Measurements from ENCODE around the gene KLHL15. TPM values are rescaled to one million over a fixed set of nuclear protein-coding genes. Genes with fewer than 3 reads are reported as not detected.

Gene KLHL15
- total RNA-seq, 1 donor from 2014 or later, result 16.3 TPM

DNA sequence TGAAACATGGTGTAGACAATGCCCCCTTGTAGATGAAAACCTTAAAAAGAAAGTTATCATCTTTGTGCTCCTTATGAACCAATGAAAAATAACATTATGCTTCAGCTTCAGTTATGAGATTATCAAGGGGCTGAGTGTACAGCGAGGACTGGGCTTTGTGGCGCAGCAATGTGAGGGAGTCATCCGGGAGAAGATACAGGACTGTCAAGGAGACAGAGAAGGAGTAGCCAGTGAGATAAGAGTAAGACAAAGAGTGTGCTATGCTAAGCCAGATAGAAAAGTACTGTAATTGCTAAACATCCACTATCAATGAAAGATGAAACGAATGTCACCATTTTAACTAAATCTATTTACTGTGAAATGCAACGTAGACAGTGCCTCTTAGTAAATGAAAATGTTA is 3.6 kb upstream of the KLHL15 start:
- Mint-ChIP-seq H3K36me3 (ENCODE audit: unreplicated experiment) (no peaks in the 10 kb centered on the region), H3K27ac (ENCODE audit: unreplicated experiment) (no peak overlapping the region), H3K27me3 (ENCODE audit: unreplicated experiment) (no peaks in the 10 kb centered on the region), H3K4me1 (ENCODE audit: unreplicated experiment) (peaks cover 8% of the 10 kb centered on the region), H3K4me3 (ENCODE audit: unreplicated experiment) (no peak overlapping the region), H3K9me3 (ENCODE audit: unreplicated experiment) (no peaks in the 10 kb centered on the region)
- no peak for DNase-seq (ENCODE audit: extremely low spot score, unreplicated experiment)
- TF ChIP-seq, protein P1, sequence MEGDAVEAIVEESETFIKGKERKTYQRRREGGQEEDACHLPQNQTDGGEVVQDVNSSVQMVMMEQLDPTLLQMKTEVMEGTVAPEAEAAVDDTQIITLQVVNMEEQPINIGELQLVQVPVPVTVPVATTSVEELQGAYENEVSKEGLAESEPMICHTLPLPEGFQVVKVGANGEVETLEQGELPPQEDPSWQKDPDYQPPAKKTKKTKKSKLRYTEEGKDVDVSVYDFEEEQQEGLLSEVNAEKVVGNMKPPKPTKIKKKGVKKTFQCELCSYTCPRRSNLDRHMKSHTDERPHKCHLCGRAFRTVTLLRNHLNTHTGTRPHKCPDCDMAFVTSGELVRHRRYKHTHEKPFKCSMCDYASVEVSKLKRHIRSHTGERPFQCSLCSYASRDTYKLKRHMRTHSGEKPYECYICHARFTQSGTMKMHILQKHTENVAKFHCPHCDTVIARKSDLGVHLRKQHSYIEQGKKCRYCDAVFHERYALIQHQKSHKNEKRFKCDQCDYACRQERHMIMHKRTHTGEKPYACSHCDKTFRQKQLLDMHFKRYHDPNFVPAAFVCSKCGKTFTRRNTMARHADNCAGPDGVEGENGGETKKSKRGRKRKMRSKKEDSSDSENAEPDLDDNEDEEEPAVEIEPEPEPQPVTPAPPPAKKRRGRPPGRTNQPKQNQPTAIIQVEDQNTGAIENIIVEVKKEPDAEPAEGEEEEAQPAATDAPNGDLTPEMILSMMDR (IDR thresholded peaks at IDR 0.05), result no peak

DNA sequence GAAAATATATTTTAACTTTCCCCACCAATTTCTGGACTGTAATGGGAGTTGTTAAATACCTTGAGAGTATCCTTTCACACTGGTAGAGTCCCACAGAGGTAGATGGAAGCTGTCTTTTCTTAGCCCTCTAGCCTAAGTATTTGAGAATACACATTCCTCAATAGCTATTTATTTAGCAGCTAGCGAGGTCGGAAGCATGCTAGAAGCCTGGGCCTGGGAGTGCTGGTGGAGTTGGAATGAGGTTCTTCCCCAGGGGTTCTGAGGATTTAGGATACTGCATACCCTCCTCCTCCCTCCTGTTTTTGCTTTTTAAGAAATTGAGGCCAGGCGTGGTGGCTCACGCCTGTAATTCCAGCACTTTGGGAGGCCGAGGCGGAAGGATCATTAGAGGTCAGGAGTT is 999 bp upstream of the KLHL15 start:
- Mint-ChIP-seq H3K4me1 (ENCODE audit: unreplicated experiment) (peaks cover 14% of the 10 kb centered on the region), H3K27ac (ENCODE audit: unreplicated experiment) (no peak overlapping the region), H3K36me3 (ENCODE audit: unreplicated experiment) (peaks cover 3% of the 10 kb centered on the region), H3K9me3 (ENCODE audit: unreplicated experiment) (no peaks in the 10 kb centered on the region), H3K4me3 (ENCODE audit: unreplicated experiment) (no peak overlapping the region), H3K27me3 (ENCODE audit: unreplicated experiment) (no peaks in the 10 kb centered on the region)
- DNase-seq (ENCODE audit: extremely low spot score, unreplicated experiment), result no peak
- TF ChIP-seq, protein P1 (IDR thresholded peaks at IDR 0.05), result no peak

DNA sequence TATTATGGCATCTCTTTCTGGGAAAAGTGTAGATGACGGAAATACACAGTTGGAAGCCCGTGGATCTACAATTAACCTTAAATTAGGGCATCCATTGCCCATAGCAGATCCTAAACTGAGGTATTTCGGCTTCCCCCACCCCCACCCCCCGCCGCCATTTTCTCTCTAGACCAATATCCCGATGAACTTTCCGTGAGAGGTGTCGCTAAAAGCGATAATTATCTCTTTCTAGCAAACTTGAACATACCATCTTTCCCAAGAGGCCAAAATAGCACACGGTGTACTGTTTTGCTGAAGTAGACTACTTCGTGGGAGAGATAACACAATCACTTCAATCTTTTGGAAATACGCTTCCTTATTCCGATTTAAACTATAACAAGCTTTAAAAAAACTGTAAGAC is 554 bp downstream of the KLHL15 start:
- Mint-ChIP-seq H3K4me1 (ENCODE audit: unreplicated experiment) (peaks cover 24% of the 10 kb centered on the region), H3K27me3 (ENCODE audit: unreplicated experiment) (no peaks in the 10 kb centered on the region), H3K27ac (ENCODE audit: unreplicated experiment) (peak overlapping the region; percentile 96), H3K36me3 (ENCODE audit: unreplicated experiment) (peaks cover 7% of the 10 kb centered on the region), H3K9me3 (ENCODE audit: unreplicated experiment) (no peaks in the 10 kb centered on the region), H3K4me3 (ENCODE audit: unreplicated experiment) (peak overlapping the region; percentile 81)
- peak; percentile 19 for DNase-seq (ENCODE audit: extremely low spot score, unreplicated experiment)
- TF ChIP-seq, protein P1 (IDR thresholded peaks at IDR 0.05), result no peak

DNA sequence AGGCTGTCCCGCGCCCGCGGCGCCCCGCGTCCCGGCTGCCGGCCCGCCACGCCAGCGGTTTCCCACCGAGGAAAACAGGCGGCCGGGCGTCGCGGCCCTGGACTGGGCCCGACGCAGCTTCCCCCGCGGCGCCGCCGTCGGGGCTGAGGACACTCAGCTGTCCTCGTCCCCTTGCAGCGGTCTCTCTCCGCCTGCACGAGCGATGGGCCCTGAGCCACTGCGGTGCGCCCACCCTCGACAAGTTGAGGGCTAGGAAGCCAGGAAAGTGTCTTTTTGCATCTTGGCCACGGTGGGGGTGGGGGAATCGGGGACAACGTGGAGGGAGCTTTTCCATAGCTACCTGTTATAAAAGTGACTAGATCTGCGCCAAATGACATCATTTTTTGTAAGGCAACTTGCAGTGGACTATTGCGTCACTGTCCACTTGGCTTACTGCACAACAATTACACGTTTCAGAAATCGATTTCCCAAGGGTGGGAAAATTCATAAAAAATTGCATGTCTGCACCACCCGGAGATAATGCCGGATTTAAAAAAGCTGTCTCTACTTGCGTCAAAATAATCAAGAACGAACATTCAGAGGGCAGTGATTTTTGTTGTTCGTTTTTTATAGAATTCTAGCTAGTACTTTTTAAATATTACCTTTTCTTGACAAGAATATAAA is 1.1 kb downstream of the KLHL15 start:
- H3K27me3 Mint-ChIP-seq (ENCODE audit: unreplicated experiment), result no peaks in the 10 kb centered on the region
- no peak for DNase-seq (ENCODE audit: extremely low spot score, unreplicated experiment)
- H3K4me1 Mint-ChIP-seq (ENCODE audit: unreplicated experiment), result peaks cover 30% of the 10 kb centered on the region
- H3K9me3 Mint-ChIP-seq (ENCODE audit: unreplicated experiment), result no peaks in the 10 kb centered on the region
- H3K36me3 Mint-ChIP-seq (ENCODE audit: unreplicated experiment), result peaks cover 8% of the 10 kb centered on the region
- peak overlapping the region; percentile 96 for H3K27ac Mint-ChIP-seq (ENCODE audit: unreplicated experiment)
- TF ChIP-seq, protein P1 (IDR thresholded peaks at IDR 0.05), result no peak
- H3K4me3 Mint-ChIP-seq (ENCODE audit: unreplicated experiment), result peak overlapping the region; percentile 81

DNA sequence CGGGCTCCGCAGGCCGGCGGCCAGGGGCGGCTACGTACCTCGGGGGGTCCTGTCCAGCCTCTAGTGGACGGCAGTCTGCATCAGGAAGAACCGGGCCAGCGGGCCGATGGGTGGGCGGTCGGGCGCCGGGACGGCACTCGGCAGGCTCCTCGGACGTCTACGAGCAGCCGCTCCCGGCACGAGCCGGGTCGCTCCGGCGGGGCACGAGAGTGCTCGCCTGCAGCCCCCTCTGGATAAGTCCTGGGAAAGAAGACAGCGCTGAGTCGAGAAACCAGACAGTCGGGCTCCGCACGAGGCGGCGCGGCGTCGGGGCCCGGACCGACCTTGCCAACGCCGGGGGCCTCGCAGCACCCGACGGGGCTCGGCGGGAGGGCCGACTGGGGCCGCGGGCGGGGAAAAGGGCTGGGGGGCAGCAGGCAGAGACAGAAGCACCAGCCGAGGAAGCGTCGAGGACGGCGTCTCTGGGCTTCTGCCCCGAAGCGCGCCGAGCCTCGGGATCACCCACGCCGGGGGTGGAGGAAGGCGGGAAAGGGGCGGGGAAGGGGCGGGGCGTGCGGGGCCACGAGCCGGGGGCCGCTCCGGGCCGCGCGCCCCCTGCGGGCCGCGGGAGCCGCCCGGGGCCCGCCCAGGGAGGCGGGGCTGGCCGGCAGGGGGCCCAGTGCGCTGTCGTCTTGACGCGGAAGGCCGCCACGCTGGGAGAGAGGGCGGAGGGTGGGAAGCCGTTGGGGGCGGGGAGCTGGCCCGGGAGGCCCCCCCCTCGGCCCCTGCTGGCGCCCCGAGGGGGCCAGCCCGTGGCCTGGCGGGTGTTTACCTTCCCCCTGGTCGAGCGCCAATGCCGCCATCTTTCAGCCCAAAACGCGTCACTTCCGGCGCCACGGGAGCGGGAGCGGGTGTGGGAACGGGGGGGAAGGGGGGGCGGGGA is 1.9 kb downstream of the KLHL15 start:
- Mint-ChIP-seq H3K27ac (ENCODE audit: unreplicated experiment) (peak overlapping the region; percentile 88), H3K27me3 (ENCODE audit: unreplicated experiment) (no peaks in the 10 kb centered on the region), H3K36me3 (ENCODE audit: unreplicated experiment) (peaks cover 8% of the 10 kb centered on the region), H3K4me3 (ENCODE audit: unreplicated experiment) (peak overlapping the region; percentile 90), H3K4me1 (ENCODE audit: unreplicated experiment) (peaks cover 37% of the 10 kb centered on the region), H3K9me3 (ENCODE audit: unreplicated experiment) (no peaks in the 10 kb centered on the region)
- peak; percentile 98 for DNase-seq (ENCODE audit: extremely low spot score, unreplicated experiment)
- TF ChIP-seq, protein P1 (IDR thresholded peaks at IDR 0.05), result peak; percentile 42
